Dermis microvascular lymphatic vessel endothelial cell (primary cell): ENCODE results near the gene FCHO1. TPM values are rescaled to one million over a fixed set of nuclear protein-coding genes. Genes with fewer than 3 reads are reported as not detected.
"Not testable (repeated sequence)": the region's sequence is repeated elsewhere in the genome, so short reads cannot be mapped to it uniquely, and the experiment has no call there.

Experiments
- DNase-seq, 2 donors: peaks; one replicate each; pipeline versions ENCODE4 v3.0.0 to v3.0.0-alpha.2; 2010; ENCODE audit warnings: low read depth in 2 of 2
- total RNA-seq: library from RNA; depleted of rRNA; stranded (reverse); fragments of >200 nt; gene quantifications from 2 replicates; pipeline ENCODE4 v1.2.1, GENCODE V29; 2014

FCHO1 gene
- total RNA-seq, 1 donor from 2014 or later, result 0.90 TPM

DNA sequence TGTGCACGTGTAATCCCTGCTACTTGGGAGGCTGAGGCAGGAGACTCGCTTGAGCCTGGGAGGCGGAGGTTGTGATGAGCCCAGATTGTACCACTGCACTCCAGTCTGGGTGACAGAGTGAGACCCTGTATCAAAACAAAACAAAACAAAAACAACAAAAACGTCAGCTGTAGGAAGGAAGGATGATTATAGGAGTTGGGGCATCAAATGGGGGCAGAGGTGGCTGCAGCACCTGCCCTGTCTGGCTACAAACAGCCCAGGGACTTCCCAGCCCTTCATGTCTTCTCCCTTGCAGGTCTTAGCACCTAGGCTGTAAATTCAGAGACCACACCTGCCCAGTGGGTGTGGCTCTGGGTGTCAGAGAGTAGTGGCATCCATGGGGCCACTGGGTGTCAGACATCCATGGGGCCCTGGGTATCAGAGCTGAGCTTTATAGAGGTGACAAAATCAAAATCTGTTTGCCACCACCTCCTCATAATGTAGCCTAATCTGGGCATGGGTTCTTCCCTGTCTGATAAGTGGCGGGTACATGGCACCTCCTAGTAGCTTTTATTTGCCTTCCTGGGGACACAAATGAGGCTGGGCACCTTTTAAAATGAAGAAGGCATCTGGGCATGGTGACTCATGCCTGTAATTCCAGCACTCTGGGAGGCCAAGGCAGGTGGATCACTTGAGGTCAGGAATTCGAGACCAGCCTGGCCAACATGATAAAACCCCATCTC is 38.9 kb downstream of the FCHO1 start:
- no peak for DNase-seq

DNA sequence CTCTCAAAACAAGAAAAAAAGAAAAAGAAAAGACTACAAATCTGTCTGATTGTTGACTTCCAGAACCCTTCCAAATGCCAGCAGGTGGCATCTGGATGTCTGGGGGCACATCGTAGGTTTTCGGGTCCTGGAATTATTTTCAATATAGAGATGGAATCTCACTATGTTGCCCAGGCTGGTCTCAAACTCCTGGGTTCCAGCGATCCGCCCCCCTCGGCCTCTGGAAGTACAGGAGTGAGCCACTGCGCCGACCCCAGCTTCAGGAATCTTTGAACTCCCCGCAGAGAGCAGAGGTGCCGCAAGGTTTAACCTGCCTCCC is 43.1 kb downstream of the FCHO1 start:
- DNase-seq, result no peak

DNA sequence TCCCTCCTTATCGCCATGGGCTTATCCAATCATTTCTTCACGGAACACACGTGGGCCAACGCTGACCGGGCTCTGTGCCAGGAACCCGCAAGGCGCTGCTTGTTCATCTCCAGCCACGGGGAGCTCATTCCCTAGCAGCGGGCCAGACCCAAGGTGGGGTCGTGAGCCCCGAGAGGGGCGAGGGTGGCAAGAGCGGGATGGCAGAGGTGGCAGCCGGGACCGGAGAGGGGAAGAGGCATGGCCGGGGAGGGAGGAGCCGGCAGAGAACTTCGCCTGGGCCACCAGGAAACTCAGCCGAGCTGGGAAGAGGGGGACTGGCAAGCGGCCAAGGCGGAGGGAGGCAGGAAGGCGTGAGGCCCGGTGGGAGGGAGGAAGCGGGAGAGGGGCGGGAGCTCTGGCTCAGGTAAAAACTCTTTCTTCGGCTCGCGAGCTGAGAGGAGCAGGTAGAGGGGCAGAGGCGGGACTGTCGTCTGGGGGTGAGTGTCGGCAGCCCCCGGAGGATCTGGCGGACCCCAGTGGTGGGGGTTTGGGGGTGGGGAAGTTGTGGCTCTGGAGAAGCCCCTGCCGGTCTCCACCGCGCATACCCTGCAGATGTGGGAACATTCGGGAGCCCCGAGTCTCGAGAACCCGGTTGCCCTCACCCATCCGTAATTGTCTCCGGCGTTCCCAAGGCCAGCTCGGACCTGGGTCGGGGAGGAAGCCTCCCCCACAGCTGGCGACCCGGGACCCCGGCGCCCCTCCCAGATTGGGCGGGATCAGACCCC is 43.6 kb downstream of the FCHO1 start, which contains the start of gene B3GNT3:
B3GNT3 (plus strand) TSS at position 408 of the 764 bp plus-strand sequence. CDS start 12,670 bp downstream, outside the sequence.
- DNase-seq, result peak in 1 of 2 donors; percentile 21

DNA sequence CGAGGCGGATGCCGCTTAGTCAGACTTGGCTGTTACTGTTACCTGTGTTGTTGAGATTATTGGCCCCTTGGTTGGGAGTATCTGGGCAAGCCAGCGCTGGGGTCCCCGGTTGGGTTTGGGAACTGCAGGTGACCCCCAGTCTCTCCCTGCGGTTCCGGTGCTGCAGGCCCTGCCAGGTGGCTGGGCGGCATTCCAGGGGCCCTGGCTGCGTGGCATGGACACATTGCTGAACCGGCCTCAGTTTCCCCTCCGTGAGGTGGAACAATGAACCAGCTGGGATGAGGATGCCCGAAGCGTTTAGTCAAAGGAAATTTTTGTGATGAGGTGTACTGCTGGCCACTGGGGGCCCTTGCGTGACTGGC is 44.2 kb downstream of the FCHO1 start:
- DNase-seq, result no peak

DNA sequence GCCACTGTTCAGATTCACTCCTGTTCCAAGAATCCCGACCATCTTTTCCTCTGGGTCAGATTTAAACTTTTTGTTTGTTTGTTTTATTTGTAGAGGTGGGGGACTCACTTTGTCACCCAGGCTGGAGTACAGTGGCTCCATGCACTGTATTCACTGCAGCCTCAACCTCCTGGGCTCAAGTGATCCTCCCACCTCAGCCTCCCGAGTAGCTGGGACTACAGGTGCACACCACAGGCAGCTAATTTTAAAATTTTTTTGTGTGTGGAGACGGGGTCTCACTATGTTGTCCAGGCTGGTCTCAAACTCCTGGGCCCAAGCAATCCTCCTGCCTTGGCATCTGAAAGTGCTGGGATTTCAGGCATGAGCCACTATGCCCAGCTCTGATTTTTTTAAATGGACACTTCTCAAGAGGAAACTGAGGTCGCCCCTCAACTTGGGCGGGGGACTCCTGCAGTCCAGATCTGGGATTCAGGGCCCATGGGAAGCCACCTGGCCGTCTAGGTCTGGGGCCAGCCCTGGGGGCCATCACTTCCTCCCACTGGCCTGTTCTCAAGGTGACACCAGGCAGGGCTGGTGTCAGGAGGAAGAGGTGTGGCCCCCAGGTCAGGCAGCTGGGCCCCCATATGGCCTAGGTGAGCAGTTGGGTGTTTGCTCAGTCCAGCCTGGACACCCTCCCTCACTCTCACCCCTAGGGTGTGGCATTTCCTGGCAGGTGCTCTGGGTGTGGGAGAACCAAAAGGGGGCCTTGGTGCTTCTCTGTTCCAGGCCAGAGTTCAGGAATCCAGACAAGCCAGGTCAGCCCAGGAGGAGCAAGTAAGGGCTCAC is 44.9 kb downstream of the FCHO1 start:
- DNase-seq, result no peak

DNA sequence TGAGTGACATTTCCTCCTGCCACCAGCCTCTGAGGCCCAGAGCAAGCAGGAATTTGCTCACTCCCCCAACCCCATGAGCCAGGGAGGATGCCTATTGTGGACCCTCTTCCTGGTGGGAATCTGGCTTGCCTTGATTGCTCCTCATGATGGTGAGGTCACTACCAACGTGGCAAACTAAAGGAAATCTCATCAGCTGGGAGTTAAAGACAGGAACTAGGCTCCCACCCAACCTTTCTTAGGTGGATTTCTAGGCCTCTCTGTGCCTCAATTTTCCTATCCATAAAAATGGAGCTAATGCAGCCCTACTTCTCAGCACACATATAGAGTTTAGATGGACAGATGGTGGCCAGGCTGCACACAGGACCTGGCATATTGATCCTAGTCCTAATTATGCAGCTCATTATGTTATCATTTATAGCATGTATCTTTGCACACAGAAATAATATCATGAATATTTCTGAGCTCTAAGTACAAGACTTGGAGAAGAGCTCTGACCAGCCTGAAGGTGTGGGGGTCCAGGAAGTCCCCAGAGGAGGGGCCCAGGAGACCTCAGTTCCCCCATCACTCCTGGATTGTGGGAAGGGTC is 45.7 kb downstream of the FCHO1 start:
- DNase-seq, result no peak

DNA sequence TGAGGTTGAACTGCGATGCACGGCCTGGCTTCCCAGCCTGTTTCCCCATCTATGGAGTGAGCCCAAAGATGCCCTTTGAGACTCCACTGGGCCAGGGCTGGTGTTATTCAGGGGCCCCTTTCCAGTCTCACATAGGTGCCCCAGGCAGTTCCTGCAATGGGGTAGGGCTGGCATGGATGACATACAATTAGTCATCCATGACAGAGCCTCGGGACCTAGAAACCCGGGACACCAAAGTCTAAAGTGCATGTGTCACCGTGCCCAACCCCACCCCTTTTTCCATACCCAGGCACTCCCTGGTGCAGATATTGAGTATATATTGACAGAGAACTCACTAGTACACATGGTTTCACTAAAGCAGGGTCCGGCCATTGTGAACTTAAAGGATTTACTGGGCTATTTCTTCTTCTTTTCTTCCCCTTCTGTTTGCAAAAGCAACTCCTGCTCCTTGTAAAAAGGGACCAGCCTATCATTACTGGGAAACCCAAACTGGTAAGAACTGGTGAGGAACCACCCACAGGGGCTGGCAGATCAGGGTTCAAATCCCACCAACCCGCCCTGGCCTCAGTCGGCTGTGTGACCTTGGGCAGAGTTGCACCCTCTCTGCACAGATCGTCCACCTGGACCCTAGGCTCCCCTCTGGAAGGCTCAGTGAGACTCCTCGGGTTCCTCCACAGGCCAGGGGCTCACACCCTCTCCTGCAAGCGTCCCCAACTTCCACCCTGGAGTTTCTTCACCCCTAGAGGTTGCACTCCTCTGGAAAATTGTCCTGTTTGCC is 46.3 kb downstream of the FCHO1 start:
- no peak for DNase-seq

DNA sequence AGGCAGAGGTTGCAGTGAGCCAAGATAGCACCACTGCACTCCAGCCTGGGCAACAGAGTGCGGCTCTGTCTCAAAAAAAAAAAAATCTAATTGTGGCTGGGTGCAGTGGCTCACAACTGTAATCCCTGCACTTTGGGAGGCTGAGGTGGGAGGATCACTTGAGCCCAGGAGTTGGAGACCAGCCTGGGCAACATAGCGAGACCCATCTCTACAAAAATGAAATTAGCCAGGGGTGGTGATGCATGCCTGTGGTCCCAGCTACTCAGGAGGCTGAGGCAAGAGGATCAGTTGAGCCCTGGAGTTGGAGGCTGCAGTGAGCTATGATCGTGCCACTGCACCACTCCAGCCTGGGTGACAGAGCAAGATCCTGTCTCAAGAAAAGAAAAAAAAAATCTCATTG is 47.3 kb downstream of the FCHO1 start:
- DNase-seq, result not testable (repeated sequence)

DNA sequence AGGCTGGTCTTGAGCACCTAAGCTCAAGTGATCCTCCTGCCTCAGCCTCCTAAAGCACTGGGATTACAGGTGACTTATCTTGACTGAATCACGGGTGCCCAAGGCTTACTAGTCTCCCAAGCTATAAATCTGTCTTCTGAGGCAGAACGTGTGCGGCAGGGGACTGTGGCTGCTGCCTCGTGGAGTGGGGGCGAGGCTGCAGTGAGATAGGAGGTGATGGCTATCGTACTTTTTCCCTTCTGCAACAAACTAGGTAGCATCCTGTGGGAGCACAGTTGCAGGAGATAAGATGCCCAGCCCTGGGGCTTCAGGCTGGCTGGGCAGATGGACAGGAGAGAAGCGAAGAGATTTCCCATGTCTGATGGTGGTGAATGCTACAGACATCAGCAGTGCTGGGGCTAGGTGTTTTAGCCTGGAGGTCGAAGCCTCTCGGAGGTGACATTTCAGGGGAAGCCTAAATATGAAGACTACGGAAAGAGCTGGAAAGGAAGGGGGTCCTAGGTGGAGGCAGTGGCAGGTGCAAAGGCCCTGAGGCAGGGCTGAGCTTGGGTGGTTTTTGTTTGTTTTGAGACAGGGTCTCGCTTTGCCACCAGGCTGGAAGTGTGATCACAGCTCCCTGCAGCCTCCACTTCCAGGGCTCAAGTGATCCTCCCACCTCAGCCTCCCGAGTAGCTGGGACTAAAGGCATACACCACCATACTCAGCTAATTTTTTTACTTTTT is 51.0 kb downstream of the FCHO1 start:
- no peak for DNase-seq

DNA sequence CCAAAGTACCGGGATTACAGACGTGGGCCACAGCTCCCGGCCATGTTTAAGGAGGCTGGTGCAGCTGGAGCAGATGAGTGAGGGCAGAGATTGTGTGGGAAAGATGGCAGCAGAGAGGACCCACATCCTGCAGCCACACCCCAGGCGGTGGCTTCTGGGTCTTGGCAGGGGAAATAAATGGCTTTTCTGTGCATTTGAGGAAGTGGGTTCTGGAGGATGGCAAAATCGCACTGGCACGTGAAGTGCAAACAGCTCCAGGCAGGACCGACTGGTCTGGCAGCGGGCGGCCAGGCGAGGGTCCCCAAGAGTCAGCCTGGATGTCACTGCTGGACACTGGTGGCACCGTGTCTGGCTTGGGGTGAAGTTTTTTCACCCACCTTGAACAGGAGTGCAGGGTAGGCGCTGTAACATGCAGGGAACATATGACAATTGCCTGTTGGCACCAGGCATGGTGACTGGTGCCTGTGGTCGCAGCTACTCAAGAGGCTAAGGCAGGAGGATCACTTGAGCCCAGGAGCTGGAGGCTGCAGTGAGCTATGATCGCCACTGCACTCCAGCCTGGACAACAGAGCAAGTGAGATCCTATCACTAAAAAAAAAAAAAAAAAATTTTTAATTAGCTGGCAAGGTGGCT is 52.1 kb downstream of the FCHO1 start:
- DNase-seq, result no peak

DNA sequence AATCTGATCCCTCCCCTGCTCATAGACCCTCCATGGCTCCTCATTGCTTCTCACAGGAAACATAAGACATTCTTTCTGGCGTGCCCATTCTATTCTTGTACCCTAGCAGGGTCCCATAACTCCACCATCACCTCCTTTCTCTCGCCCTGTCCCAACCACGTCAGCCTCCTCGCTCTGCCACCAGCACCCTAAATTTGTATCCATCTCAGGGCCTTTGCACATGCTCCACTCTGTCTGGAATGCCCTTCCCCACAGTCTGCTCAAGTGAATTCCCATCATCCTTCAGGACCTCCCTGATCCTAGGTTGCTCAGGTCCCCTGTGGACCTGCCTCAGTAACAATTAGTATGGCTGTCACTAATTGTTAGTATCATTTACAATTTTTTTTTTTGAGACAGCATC is 54.1 kb downstream of the FCHO1 start:
- no peak for DNase-seq

DNA sequence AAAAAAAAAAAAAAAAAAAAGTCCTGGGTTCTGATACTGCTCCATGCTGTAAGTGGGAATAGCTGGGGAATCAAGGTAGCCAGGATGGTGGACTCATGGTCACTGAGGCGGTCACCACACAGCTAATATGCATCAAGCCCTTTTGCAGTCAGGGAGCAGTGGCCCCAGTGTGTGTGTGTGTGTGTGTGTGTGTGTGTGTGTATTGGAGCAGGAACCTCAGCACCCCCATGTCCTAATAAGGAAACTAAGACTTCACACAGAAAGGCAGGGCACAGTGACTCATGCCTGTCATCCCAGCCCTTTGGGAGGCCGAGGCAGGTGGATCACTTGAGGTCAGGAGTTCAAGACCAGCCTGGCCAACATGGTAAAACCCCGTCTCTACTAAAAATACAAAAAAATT is 55.7 kb downstream of the FCHO1 start:
- DNase-seq, result no peak

DNA sequence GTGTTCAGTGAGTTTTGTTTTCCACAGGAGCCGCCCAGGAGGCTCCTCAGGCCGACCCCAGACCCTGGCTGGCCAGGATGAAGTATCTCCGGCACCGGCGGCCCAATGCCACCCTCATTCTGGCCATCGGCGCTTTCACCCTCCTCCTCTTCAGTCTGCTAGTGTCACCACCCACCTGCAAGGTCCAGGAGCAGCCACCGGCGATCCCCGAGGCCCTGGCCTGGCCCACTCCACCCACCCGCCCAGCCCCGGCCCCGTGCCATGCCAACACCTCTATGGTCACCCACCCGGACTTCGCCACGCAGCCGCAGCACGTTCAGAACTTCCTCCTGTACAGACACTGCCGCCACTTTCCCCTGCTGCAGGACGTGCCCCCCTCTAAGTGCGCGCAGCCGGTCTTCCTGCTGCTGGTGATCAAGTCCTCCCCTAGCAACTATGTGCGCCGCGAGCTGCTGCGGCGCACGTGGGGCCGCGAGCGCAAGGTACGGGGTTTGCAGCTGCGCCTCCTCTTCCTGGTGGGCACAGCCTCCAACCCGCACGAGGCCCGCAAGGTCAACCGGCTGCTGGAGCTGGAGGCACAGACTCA is 56.5 kb downstream of the FCHO1 start:
- DNase-seq, result no peak

DNA sequence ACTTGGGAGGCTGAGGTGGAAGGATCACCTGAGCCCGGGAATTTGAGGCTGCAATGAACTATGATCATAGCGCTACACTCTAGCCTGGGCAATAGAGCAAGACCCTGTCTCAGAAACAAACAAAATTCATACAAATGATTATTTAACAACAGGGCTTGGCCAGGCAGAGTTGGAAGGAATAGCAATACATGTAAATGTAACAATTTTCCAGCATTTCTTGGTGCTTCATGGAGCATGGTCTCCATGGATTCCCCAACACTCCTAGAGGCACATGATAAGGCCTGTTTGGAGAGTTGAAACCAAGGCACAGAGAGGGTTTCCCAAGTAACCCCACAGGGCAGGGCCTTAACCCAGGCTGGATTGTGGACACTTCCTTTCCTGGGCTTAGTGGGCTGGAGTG is 59.8 kb downstream of the FCHO1 start:
- no peak for DNase-seq

DNA sequence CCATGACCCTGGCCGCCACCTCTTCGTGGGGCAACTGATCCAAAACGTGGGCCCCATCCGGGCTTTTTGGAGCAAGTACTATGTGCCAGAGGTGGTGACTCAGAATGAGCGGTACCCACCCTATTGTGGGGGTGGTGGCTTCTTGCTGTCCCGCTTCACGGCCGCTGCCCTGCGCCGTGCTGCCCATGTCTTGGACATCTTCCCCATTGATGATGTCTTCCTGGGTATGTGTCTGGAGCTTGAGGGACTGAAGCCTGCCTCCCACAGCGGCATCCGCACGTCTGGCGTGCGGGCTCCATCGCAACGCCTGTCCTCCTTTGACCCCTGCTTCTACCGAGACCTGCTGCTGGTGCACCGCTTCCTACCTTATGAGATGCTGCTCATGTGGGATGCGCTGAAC is 60.4 kb downstream of the FCHO1 start:
- no peak for DNase-seq

DNA sequence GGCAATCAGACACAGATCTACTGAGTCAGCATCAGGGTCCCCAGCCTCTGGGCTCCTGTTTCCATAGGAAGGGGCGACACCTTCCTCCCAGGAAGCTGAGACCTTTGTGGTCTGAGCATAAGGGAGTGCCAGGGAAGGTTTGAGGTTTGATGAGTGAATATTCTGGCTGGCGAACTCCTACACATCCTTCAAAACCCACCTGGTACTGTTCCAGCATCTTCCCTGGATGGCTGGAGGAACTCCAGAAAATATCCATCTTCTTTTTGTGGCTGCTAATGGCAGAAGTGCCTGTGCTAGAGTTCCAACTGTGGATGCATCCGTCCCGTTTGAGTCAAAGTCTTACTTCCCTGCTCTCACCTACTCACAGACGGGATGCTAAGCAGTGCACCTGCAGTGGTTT is 60.8 kb downstream of the FCHO1 start:
- no peak for DNase-seq

DNA sequence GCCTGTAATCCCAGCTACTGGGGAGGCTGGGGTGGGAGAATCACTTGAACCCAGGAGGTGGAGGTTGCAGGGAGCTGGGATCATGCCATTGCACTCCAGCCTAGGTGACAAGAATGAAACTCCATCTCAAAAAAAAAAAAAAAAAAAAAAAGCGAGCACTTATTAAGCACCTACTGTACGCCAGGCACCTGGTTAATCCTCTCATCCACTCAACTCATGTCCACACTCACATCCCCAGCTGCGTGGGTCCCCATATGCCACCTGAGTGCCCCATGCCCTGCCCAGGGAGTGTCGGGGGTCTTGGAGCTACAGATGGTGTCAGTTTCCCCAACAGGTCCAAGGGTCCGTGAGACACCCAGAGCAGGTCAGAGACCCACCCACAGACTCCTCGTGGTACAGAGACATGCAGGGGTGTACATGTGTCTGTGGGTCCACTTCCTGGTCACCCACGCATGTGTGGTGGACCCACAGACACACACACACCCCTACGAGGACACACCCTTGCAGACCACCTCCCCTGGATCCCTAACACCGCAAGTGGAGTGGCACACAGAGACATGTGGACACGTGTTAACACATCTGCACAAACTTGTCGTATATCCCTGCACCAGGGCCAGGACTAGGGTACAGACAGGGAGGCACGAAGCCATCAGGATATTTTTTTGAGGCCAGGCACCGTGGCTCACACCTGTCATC is 66.5 kb downstream of the FCHO1 start:
- no peak for DNase-seq

DNA sequence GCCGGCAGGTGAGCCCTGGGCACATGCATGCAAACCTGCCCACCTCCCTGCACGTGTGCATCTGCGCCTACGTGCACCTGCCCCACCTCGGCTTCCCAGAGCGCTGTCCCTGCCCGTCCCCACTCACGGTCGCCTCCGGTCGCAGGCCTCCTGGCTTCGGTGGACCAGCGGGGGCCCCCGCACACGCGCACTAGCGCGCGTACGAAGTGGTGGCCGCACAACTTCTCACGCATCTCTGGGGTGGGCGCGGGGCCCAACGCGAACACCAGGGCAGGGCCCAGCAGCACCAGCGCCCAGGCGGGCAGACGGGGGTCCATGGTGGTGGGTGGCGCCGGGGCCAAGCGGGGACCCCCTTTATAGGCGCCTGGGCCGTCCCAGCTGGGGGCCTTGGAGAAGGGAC is 69.9 kb downstream of the FCHO1 start, which contains the start of gene INSL3:
INSL3 (minus strand) TSS at position 330 of the 400 bp plus-strand sequence; CDS start at position 317, 13 bp downstream.
- DNase-seq, result no peak

DNA sequence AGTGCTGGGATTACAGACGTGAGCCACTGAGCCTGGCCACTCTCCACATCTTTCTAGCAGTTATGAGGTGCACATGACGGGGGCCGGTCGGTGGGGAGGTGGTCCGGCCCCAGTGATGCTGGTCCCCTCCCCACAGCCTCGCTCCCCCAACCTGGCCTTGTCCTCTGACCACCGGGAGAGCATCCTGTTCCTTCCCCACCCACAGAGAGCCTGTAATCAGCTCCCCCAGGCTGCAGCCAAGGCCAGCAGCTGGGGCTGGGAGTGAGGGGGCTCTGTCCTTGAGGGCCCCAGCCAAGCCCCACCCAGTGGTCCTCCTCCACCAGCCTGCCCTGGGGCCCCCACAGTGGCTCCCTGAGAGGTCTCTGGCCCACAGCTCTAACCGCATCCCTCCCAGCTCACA is 73.1 kb downstream of the FCHO1 start:
- DNase-seq, result no peak
